Measurements from ENCODE around the gene CSNK2A2.

CSNK2A2 gene

DNA sequence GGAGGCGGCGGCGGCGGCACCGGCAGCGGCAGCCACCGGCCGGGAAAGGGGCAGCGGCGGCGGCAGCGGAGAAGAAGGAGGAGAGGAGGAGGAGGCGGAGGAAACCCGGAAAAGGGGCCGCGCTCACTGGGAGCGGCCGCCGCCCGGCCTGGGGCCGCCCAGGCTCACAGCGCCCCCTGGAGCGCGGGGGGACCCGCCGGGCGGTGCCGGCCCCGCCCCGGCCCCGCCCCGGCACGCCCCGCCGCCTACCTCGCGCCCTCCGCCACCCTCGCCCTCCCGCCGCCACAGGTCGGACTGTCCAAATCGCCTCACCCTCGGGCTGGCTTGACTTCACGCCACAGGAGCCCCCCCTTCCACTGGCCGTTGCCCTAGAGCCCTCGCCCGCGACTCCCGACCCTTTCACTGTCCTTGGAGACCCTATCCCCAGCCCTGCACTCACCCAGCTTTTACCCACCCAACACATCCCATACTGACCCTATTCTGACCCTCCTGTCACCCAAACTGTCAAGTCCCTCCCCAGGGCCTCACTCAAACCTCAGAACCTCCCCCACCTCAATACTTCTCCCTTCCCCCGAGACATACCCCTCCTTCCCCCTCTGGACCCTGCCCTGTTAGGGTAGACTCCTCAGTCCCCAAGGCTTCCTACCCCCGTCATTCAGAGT lies at the start of gene CSNK2A2:
Gene CSNK2A2, minus strand, starts transcription at position 85 of the 662 bp plus-strand sequence. CDS start 370 bp downstream, outside the sequence.
- DNase-seq = peak; percentile 66 to 77

- peak in 1 of 2 donors; percentile 31 for DNase-seq
These were observed 45.7 kb upstream of the CSNK2A2 start for GRCh38 chr16:58243528-58244004.

GRCh38 chr16:58236831-58237230 lies 38.9 kb upstream of the CSNK2A2 start:
- no peak for DNase-seq

- DNase-seq = peak; percentile 59 to 69
These were observed 38.4 kb upstream of the CSNK2A2 start for GRCh38 chr16:58236231-58236690.

- no peak for DNase-seq
These were observed 37.8 kb upstream of the CSNK2A2 start for GRCh38 chr16:58235663-58236062.

DNA sequence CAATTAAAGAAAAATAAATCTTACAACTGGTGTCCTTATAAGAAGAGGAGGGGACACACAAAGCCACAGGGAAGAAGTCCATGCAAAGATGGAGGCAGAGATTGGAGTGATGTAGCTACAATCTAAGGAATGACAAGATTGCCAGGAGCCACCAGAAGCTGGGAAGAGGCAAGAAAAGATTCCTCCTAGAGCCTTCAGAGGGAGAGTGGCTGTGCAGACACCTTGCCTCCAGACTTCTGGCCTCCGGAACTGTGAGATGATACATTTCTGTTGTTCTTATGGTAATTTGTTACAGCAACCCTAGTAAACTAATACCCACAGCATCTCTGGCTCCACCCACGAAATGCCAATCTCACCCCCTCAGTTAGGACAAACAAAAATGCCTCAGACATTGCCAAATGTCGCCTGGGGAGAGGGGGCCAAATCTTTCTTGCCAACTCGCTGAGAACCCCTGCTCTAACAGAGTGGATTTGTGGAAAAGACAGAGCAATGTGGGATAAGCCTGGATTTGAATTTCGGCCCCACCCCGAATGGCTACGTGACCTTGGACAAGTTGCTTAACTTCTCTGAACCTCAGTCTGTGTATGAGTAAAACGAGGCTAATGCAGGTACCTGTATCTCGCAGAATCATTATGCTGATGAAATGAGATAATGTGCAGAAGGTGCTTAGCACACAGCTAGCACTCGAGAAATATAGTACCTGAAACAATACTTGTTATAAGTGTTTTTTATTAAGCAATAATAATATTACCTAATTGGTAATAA lies 37.1 kb upstream of the CSNK2A2 start:
- no peak for DNase-seq

GRCh38 chr16:58230259-58230658 lies 32.4 kb upstream of the CSNK2A2 start:
- no peak for DNase-seq

- DNase-seq = no peak
These were observed 28.9 kb upstream of the CSNK2A2 start for GRCh38 chr16:58226790-58227189.

GRCh38 chr16:58225965-58226602 lies 28.2 kb upstream of the CSNK2A2 start:
- DNase-seq = no peak

- DNase-seq = no peak
These were observed 24.8 kb upstream of the CSNK2A2 start for GRCh38 chr16:58222532-58223316.

DNA sequence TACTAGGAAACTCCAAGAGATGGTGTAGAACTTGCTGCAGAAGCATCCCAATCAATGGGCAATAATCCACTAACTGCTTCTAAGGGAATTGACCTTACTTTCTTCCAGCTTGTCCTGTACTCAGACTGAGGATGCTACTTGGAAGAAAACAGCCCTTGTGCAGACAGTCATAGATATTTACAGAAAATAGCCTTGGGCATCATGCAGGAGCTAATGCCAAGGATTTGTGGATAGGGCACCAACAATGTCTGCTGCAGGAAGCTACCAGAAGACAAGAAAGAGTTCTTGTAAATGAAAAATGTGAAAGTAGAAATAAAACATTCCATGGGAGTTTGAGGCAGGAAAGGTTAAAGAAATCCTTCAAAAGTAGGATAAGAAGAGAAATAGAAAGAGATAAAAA lies 21.5 kb upstream of the CSNK2A2 start:
- DNase-seq = no peak

GRCh38 chr16:58218786-58219185 lies 20.9 kb upstream of the CSNK2A2 start:
- DNase-seq = no peak

- no peak for DNase-seq
These were observed 19.5 kb upstream of the CSNK2A2 start for GRCh38 chr16:58217311-58217925.

- DNase-seq = no peak
These were observed 15.1 kb upstream of the CSNK2A2 start for GRCh38 chr16:58212824-58213655.

GRCh38 chr16:58211846-58212245 lies 13.9 kb upstream of the CSNK2A2 start:
- no peak for DNase-seq

DNA sequence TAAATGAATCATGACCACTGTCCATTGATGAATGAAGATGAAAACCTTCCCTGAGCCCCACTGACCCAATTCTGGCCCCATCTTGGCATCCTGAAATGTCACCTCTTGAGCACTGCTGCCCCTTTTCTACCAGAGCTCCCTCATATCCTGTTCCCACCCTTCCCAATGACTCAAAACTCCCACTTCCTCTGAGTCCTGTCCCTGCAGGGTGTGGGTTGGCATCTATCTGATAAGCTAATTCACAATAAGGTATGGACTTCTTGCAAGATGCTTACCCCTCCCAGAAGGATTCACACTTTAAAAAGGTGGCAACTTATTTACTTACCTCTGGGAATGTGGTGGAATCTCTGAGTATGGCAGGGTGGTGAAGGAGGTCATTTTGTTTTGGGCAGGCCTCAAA lies 13.3 kb upstream of the CSNK2A2 start:
- DNase-seq = no peak

- no peak for DNase-seq
These were observed 7.5 kb upstream of the CSNK2A2 start for GRCh38 chr16:58205276-58206036.

DNA sequence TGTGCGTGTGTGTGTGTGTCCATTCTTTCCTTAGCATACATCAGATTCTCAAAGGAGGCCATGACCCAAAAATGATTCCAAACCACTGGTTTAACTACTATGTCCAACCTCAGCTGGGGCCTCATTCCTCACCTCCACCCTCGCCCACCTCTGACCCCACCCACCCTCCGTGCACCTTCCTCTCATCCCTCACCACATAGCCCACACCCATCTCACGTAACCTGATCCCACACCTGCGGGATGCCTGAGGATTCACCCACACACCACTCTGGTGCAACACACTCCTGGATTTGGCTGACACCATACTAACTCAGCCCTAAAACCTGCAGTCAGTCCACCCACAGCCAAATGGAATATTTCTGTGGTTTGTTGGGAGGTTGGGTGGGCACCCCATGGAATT lies 3.3 kb upstream of the CSNK2A2 start:
- DNase-seq = no peak

GRCh38 chr16:58200004-58200797 lies 2.3 kb upstream of the CSNK2A2 start:
- no peak for DNase-seq

Measured in CD4-positive, alpha-beta T cell treated with Interleukin-4 for 1 hour (primary cell).